Erythroblast (primary cell): ENCODE data around the gene SLC40A1.

ENCODE experiments used
- GATA1 ChIP-seq: IDR thresholded peaks from 2 replicates; pipeline ENCODE4 v1.6.1; 2011; ENCODE audit warnings: low read depth, mild to moderate bottlenecking, control low read depth, low read length, moderate library complexity
- POLR2A ChIP-seq: IDR thresholded peaks from 2 replicates; pipeline ENCODE4 v1.6.1; 2011; ENCODE audit warnings: mild to moderate bottlenecking, low read length

GRCh38 chr2:189517847-189518535, 62.6 kb downstream of the SLC40A1 start:
- TF ChIP-seq POLR2A (no peak), GATA1 (no peak)
